Epithelial cell of proximal tubule (primary cell): ENCODE data around the gene TNRC6A. TPM values are rescaled to one million over a fixed set of nuclear protein-coding genes. Genes with fewer than 3 reads are reported as not detected.

ENCODE experiments used
- DNase-seq: peaks from one replicate; pipeline ENCODE4 v3.0.0-alpha.2; 2011; ENCODE audit warnings: low read depth
- H3K4me3 ChIP-seq: 2 replicates; pipeline ENCODE4 v1.5.1; 2011; ENCODE audit warnings: low read depth, mild to moderate bottlenecking, low read length
- total RNA-seq: library from RNA; depleted of rRNA; stranded (reverse); fragments of >200 nt; gene quantifications from 2 replicates; pipeline ENCODE4 v1.2.3, GENCODE V29; 2015
- TF ChIP-seq, protein P1 (sequence below): conservative IDR thresholded peaks from 2 replicates; pipeline ENCODE4 v1.5.1; 2012; ENCODE audit warnings: low read depth, mild to moderate bottlenecking, low read length

The TNRC6A gene
- total RNA-seq, 1 donor from 2014 or later = 13.6 TPM

DNA sequence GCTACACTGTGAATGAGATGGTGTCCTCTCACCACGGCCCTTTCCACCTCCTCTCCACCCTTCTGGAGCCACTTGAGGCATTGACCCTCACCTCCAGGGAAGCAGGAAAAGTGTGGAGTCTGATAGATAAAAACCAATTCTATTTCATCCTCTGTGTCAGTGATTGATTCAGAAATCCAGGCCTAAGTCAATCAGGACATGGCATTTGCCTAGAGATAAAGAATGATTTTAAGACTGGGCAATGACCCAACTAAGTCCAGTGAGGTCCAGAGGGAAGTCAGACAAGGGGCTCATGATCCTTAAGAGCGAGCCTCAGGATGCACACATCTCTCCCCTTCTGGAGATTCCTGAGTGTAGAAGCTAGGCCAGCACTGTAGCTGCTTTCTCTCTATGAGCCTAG lies 41.1 kb upstream of the TNRC6A start:
- no peak overlapping the region for H3K4me3 ChIP-seq
- TF ChIP-seq, protein P1, sequence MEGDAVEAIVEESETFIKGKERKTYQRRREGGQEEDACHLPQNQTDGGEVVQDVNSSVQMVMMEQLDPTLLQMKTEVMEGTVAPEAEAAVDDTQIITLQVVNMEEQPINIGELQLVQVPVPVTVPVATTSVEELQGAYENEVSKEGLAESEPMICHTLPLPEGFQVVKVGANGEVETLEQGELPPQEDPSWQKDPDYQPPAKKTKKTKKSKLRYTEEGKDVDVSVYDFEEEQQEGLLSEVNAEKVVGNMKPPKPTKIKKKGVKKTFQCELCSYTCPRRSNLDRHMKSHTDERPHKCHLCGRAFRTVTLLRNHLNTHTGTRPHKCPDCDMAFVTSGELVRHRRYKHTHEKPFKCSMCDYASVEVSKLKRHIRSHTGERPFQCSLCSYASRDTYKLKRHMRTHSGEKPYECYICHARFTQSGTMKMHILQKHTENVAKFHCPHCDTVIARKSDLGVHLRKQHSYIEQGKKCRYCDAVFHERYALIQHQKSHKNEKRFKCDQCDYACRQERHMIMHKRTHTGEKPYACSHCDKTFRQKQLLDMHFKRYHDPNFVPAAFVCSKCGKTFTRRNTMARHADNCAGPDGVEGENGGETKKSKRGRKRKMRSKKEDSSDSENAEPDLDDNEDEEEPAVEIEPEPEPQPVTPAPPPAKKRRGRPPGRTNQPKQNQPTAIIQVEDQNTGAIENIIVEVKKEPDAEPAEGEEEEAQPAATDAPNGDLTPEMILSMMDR = no peak
- DNase-seq = no peak

DNA sequence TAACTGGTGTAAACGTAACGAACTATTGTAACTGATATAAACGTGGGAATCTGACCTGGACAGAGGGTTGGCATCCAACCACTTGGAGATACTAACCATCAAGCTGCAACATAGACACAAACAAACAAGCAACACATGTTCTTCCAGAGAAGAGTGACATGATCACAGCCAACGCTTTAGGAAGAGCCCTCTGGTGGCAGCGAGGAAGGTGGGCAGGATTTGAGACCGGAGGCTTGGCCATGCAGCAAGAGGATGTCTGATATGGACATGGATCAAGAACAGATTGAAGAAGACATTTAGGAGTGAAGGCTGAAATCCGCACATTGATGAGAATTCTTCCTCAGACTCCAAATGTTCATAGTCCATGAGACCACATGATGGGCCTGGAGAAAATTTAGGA lies 40.3 kb upstream of the TNRC6A start:
- no peak for DNase-seq
- H3K4me3 ChIP-seq = no peak overlapping the region
- TF ChIP-seq, protein P1 = peak; percentile 87

DNA sequence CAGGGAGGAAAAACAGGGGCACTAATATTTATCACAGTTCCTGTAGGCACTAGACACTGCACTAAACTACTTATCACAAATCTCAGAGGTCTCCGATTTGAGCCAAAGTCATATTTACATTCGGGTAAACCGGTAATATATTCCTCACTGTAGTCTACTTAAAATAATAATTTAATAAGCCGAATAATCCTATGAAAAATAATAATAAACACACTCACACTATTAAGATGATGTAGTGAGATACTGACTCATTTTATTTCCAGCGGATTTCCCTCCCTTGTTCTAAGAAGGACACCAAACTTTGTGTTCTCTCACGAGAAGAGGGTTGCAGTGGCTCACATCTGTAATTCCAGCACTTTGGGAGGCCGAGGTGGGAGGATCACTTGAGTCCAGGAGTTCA lies 36.6 kb upstream of the TNRC6A start:
- DNase-seq = no peak
- TF ChIP-seq, protein P1 = no peak

DNA sequence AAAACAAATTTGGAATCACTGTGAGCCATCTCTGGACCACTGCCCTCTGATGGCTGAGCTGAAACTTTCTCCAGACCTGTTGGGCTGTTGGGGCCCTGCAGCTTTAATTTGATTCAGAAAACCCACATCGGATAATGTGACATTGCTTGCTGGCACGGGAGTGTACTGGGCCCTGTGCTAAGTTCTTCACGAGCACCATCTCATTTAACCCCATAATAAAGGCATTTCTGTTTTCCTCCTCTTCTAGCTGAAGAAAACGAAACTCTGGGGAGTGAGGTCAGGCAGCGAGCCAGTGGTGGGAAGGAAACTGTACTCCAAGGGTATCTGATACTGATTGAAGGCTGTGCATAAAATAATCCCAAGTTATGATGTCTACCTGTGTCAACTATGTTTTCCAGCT lies 34.5 kb upstream of the TNRC6A start:
- TF ChIP-seq, protein P1 = no peak
- H3K4me3 ChIP-seq = no peak overlapping the region

More for the DNA sequence above, 36.6 kb upstream of the TNRC6A start:
- H3K4me3 ChIP-seq = no peak overlapping the region

DNA sequence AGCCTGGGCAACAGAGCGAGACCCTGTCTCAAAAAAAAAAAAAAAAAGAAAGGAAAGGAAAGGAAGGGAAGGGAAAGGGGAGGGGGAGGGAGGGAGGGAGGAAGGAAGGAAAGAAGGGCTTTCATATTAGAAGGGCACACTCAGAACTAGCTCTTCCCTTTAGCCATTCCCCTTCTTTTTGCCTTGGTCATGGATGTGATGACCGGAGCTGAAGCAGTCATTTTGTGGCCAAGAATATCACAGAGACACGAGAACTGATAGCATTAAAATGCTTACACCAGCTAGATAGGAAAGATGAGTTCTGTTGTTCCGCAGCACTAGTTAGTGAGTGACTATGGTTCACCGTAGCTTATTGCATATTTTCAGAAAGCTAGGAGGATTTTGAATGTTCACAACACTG lies 32.8 kb upstream of the TNRC6A start:
- TF ChIP-seq, protein P1 = no peak
- no peak overlapping the region for H3K4me3 ChIP-seq

More for the DNA sequence above, 34.5 kb upstream of the TNRC6A start:
- no peak for DNase-seq

DNA sequence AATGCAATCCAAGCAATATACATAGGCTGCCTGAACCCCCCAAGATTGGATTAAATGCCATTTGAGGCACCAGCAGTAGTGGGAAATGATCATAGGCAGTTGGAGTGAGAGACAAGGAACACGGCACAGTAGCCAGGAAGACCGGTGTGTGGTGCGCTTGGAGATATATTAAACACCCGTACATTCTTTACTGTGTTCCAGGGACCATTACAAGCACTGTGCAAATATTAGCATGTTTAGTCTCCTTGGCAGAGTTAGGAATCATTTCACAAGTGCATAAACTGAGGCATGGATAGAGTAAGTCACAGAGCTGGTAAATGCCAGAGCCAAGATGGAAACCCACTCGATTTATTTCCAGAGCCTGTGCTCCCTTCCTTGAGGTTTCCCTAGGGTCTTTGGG lies 31.1 kb upstream of the TNRC6A start:
- no peak overlapping the region for H3K4me3 ChIP-seq
- DNase-seq = no peak
- TF ChIP-seq, protein P1 = no peak

More for the DNA sequence above, 32.8 kb upstream of the TNRC6A start:
- no peak for DNase-seq

DNA sequence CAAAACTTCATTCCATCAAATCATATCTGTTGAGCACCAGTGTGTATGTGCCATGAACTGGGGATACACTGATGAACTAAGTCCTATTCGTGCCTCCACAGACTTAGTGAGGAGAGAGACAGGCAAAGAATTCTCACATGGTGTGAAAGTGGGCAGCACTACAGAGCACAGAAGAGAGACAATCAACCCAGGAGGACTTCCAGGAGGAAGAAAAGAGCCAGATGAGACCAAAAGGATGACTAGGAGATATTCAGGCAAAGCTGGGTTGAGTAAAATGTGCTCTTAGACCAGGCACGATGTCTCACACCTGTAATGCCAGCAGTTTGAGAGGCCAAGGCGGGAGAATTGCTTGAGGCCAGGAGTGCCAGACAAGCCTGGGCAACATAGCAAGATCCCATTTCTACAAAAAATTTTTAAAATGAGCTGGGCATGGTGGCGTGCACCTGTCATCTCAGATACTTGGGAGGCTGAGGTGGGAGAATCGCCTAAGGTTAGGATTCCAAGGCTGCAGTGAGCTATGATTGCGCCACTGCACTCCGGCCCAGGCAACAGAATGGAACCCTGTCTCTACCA lies 30.2 kb upstream of the TNRC6A start:
- TF ChIP-seq, protein P1 = no peak
- no peak for DNase-seq
- no peak overlapping the region for H3K4me3 ChIP-seq
